Measurements from ENCODE around the gene ADAP2.
"Not testable (repeated sequence)": the region's sequence is repeated elsewhere in the genome, so short reads cannot be mapped to it uniquely, and the experiment has no call there.

Gene ADAP2

GRCh38 chr17:30958187-30958586 is 36.4 kb downstream of the ADAP2 start:
- no peaks in the 10 kb centered on the region for H3K36me3 ChIP-seq (ENCODE audit: insufficient read depth, low read length)
- no peak overlapping the region for H3K4me3 ChIP-seq
- H3K9ac ChIP-seq (ENCODE audit: insufficient read length) = no peak overlapping the region
- TF ChIP-seq FOXP2 (optimal IDR thresholded peaks at IDR 0.05; ENCODE audit: control extremely low read depth, extremely low read length, insufficient read depth) (no peak), EZH2 (IDR thresholded peaks at IDR 0.05) (no peak), POLR2AphosphoS5 (IDR thresholded peaks at IDR 0.05; ENCODE audit: borderline replicate concordance, low read depth, low read length) (no peak)
- H3K9me3 ChIP-seq (ENCODE audit: low read depth, low read length) = no peaks in the 10 kb centered on the region
- H3K27ac ChIP-seq = no peak overlapping the region
- no peak for DNase-seq (ENCODE audit: low read depth, low spot score)

- DNase-seq (ENCODE audit: low read depth, low spot score) = no peak
- H3K9me3 ChIP-seq (ENCODE audit: low read depth, low read length) = no peaks in the 10 kb centered on the region
- H3K4me3 ChIP-seq = no peak overlapping the region
- no peak overlapping the region for H3K27ac ChIP-seq
- no peaks in the 10 kb centered on the region for H3K36me3 ChIP-seq (ENCODE audit: insufficient read depth, low read length)
- no peak for TF ChIP-seq POLR2AphosphoS5 (IDR thresholded peaks at IDR 0.05; ENCODE audit: borderline replicate concordance, low read depth, low read length)
- no peak for TF ChIP-seq FOXP2 (optimal IDR thresholded peaks at IDR 0.05; ENCODE audit: control extremely low read depth, extremely low read length, insufficient read depth)
- TF ChIP-seq EZH2 (IDR thresholded peaks at IDR 0.05) = no peak
- no peak overlapping the region for H3K9ac ChIP-seq (ENCODE audit: insufficient read length)
Measured at GRCh38 chr17:30961209-30962188, 39.8 kb downstream of the ADAP2 start.

- not testable (repeated sequence) for H3K27ac ChIP-seq; DNase-seq (ENCODE audit: low read depth, low spot score); H3K9me3 ChIP-seq (ENCODE audit: low read depth, low read length); H3K9ac ChIP-seq (ENCODE audit: insufficient read length); H3K36me3 ChIP-seq (ENCODE audit: insufficient read depth, low read length); H3K4me3 ChIP-seq
Measured at GRCh38 chr17:30964312-30964711, 42.6 kb downstream of the ADAP2 start.

GRCh38 chr17:30964876-30965275 is 43.1 kb downstream of the ADAP2 start:
- Histone ChIP-seq H3K4me3 (no peak overlapping the region), H3K9ac (ENCODE audit: insufficient read length) (no peak overlapping the region), H3K27ac (no peak overlapping the region), H3K36me3 (ENCODE audit: insufficient read depth, low read length) (no peaks in the 10 kb centered on the region), H3K9me3 (ENCODE audit: low read depth, low read length) (no peaks in the 10 kb centered on the region)
- no peak for TF ChIP-seq FOXP2 (optimal IDR thresholded peaks at IDR 0.05; ENCODE audit: control extremely low read depth, extremely low read length, insufficient read depth)
- no peak for TF ChIP-seq EZH2 (IDR thresholded peaks at IDR 0.05)
- no peak for TF ChIP-seq POLR2AphosphoS5 (IDR thresholded peaks at IDR 0.05; ENCODE audit: borderline replicate concordance, low read depth, low read length)
- DNase-seq (ENCODE audit: low read depth, low spot score) = no peak

- Histone ChIP-seq H3K4me3 (no peak overlapping the region), H3K9ac (ENCODE audit: insufficient read length) (no peak overlapping the region), H3K9me3 (ENCODE audit: low read depth, low read length) (no peaks in the 10 kb centered on the region), H3K36me3 (ENCODE audit: insufficient read depth, low read length) (no peaks in the 10 kb centered on the region), H3K27ac (no peak overlapping the region)
- TF ChIP-seq POLR2AphosphoS5 (IDR thresholded peaks at IDR 0.05; ENCODE audit: borderline replicate concordance, low read depth, low read length) (no peak), EZH2 (IDR thresholded peaks at IDR 0.05) (no peak), FOXP2 (optimal IDR thresholded peaks at IDR 0.05; ENCODE audit: control extremely low read depth, extremely low read length, insufficient read depth) (no peak)
- no peak for DNase-seq (ENCODE audit: low read depth, low spot score)
Measured at GRCh38 chr17:30965686-30966085, 43.9 kb downstream of the ADAP2 start.

GRCh38 chr17:30967911-30968310 is 46.2 kb downstream of the ADAP2 start:
- not testable (repeated sequence) for DNase-seq (ENCODE audit: low read depth, low spot score); H3K9me3 ChIP-seq (ENCODE audit: low read depth, low read length); H3K27ac ChIP-seq; H3K4me3 ChIP-seq; H3K9ac ChIP-seq (ENCODE audit: insufficient read length); H3K36me3 ChIP-seq (ENCODE audit: insufficient read depth, low read length)

- Histone ChIP-seq H3K4me3 (no peak overlapping the region), H3K36me3 (ENCODE audit: insufficient read depth, low read length) (no peaks in the 10 kb centered on the region), H3K9me3 (ENCODE audit: low read depth, low read length) (no peaks in the 10 kb centered on the region), H3K9ac (ENCODE audit: insufficient read length) (no peak overlapping the region), H3K27ac (no peak overlapping the region)
- TF ChIP-seq EZH2 (IDR thresholded peaks at IDR 0.05) (no peak), FOXP2 (optimal IDR thresholded peaks at IDR 0.05; ENCODE audit: control extremely low read depth, extremely low read length, insufficient read depth) (no peak), POLR2AphosphoS5 (IDR thresholded peaks at IDR 0.05; ENCODE audit: borderline replicate concordance, low read depth, low read length) (no peak)
- no peak for DNase-seq (ENCODE audit: low read depth, low spot score)
Measured at GRCh38 chr17:30969989-30970830, 48.5 kb downstream of the ADAP2 start.

- TF ChIP-seq FOXP2 (optimal IDR thresholded peaks at IDR 0.05; ENCODE audit: control extremely low read depth, extremely low read length, insufficient read depth) = no peak
- TF ChIP-seq POLR2AphosphoS5 (IDR thresholded peaks at IDR 0.05; ENCODE audit: borderline replicate concordance, low read depth, low read length) = no peak
- TF ChIP-seq EZH2 (IDR thresholded peaks at IDR 0.05) = no peak
- Histone ChIP-seq H3K9ac (ENCODE audit: insufficient read length) (no peak within 1 kb of the TSS), H3K27ac (no peak within 1 kb of the TSS), H3K4me3 (no peak within 1 kb of the TSS), H3K36me3 (ENCODE audit: insufficient read depth, low read length) (no peaks in the 10 kb centered on the region), H3K9me3 (ENCODE audit: low read depth, low read length) (no peaks in the 10 kb centered on the region)
- no peak for DNase-seq (ENCODE audit: low read depth, low spot score)
Measured at GRCh38 chr17:30970831-30971567, 49.3 kb downstream of the ADAP2 start, which contains the start of gene RNF135. RNF135 (plus strand) TSS chr17:30971039; CDS start chr17:30971074, 35 bp downstream.
